ENCODE data around the gene PDE10A. TPM values are rescaled to one million over a fixed set of nuclear protein-coding genes. Genes with fewer than 3 reads are reported as not detected.

Gene PDE10A
- total and polyA plus RNA-seq, 2 experiments from 2014 or later = 2.0 to 7.2 TPM

DNA sequence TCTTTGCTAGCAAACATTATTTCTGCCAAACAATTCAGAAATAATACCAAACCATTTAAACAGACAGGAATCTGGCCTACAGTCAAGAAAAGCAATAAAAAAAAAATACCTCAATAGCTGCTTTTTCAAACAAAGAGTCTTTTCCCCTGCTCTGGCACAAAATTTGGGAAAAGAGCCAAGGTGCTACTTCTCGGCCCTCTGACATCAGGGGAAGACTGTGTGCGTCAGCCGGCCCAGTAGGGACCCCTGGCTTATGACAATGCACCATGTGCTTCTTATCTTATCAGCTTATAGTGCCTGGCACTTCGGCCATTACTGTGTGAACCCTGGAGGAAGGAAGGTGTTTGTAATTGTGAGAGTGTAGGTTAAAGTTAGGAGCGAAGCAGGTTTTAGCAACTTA, 89.4 kb downstream of the PDE10A start:
- TF ChIP-seq, protein P1, sequence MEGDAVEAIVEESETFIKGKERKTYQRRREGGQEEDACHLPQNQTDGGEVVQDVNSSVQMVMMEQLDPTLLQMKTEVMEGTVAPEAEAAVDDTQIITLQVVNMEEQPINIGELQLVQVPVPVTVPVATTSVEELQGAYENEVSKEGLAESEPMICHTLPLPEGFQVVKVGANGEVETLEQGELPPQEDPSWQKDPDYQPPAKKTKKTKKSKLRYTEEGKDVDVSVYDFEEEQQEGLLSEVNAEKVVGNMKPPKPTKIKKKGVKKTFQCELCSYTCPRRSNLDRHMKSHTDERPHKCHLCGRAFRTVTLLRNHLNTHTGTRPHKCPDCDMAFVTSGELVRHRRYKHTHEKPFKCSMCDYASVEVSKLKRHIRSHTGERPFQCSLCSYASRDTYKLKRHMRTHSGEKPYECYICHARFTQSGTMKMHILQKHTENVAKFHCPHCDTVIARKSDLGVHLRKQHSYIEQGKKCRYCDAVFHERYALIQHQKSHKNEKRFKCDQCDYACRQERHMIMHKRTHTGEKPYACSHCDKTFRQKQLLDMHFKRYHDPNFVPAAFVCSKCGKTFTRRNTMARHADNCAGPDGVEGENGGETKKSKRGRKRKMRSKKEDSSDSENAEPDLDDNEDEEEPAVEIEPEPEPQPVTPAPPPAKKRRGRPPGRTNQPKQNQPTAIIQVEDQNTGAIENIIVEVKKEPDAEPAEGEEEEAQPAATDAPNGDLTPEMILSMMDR (IDR thresholded peaks at IDR 0.05; ENCODE audit: poor library complexity) = no peak
- TF ChIP-seq EZH2phosphoT487 (IDR thresholded peaks at IDR 0.05; ENCODE audit: low read depth, severe bottlenecking, unreplicated experiment) = no peak
- TF ChIP-seq EZH2 (IDR thresholded peaks at IDR 0.05; ENCODE audit: borderline replicate concordance) = no peak
- Histone ChIP-seq H3K36me3 (replicated peaks; ENCODE audit: insufficient read depth, low read depth) (no peaks in the 10 kb centered on the region), H3K4me2 (peak overlapping the region; percentile 23), H3K4me1 (ENCODE audit: insufficient read depth) (peaks cover 11% of the 10 kb centered on the region), H3K27ac (peak overlapping the region; percentile 59), H3K27me3 (no peaks in the 10 kb centered on the region), H4K20me1 (ENCODE audit: insufficient read depth, poor library complexity, severe bottlenecking) (no peaks in the 10 kb centered on the region), H3K9me2 (replicated peaks; ENCODE audit: insufficient read depth) (no peaks in the 10 kb centered on the region), H3K79me2 (no peaks in the 10 kb centered on the region), H3K4me3 (no peak overlapping the region), H3K9me3 (ENCODE audit: low read depth) (no peaks in the 10 kb centered on the region), H2AFZ (no peak overlapping the region)
- WGBS (ENCODE audit: low lambda C conversion rate, missing lambda C conversion rate) = 17% methylated on average over 5 of the region's 5 CpGs
- peak; percentile 56 for DNase-seq (ENCODE audit: low spot score)

DNA sequence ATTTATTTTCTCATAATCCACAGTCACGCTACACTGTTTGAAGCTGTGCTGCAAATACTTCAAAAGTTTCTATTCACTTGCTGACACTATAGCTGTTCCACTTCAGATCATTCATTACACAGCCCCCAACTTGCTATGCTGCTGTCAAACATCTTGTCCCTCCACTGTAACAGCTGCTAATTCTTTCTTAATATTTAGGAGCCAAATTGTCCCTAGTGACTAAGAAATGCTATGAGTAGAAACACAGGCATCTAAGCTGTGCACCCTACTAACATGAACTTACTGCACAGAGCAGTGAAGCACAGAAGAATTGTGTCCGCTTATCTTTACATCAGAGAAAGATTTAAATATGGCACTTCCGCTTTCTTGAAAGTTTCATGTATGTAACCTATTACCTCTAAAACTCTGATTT, 91.3 kb downstream of the PDE10A start:
- Histone ChIP-seq H3K27ac (peak overlapping the region; percentile 57), H3K4me2 (no peak overlapping the region), H3K9me2 (replicated peaks; ENCODE audit: insufficient read depth) (no peaks in the 10 kb centered on the region), H2AFZ (no peak overlapping the region), H3K79me2 (no peaks in the 10 kb centered on the region), H3K36me3 (replicated peaks; ENCODE audit: insufficient read depth, low read depth) (no peaks in the 10 kb centered on the region), H3K4me3 (no peak overlapping the region), H3K4me1 (ENCODE audit: insufficient read depth) (peaks cover 11% of the 10 kb centered on the region), H3K9me3 (ENCODE audit: low read depth) (no peaks in the 10 kb centered on the region), H4K20me1 (ENCODE audit: insufficient read depth, poor library complexity, severe bottlenecking) (no peaks in the 10 kb centered on the region), H3K27me3 (no peaks in the 10 kb centered on the region)
- WGBS (ENCODE audit: low lambda C conversion rate, missing lambda C conversion rate) = 90% methylated on average over 3 of the region's 3 CpGs
- DNase-seq (ENCODE audit: low spot score) = no peak
- TF ChIP-seq EZH2 (IDR thresholded peaks at IDR 0.05; ENCODE audit: borderline replicate concordance) (no peak), EZH2phosphoT487 (IDR thresholded peaks at IDR 0.05; ENCODE audit: low read depth, severe bottlenecking, unreplicated experiment) (no peak)
- TF ChIP-seq, protein P1 (IDR thresholded peaks at IDR 0.05; ENCODE audit: poor library complexity) = no peak

DNA sequence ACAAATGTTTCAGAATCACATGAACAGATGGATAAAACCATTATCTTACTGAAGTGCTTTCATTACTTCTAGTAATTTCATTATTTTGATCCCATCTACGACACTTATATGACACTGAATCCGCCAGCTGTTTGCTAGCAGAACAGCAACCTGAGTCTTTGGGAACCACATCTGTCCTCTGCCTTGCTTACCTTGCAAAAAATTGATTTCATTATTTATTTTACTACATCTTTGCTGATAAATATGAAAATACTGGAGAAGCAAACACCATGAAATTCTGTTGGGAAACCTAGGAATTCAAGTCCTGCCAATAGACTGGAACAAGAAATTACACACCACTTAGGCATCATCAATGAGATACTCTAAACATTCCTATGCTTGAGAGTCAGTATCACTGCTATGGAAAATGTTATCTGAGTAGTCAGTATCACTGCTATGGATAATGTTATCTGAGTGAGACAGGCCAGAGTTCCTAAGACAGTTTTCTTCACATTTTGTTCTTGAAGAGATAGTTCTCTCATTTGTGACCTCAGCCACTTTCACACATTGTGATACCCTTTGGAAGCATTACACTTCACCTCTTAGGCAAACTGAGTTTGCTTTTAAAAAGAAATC, 91.9 kb downstream of the PDE10A start:
- H3K36me3 ChIP-seq (replicated peaks; ENCODE audit: insufficient read depth, low read depth) = no peaks in the 10 kb centered on the region
- no peaks in the 10 kb centered on the region for H3K9me2 ChIP-seq (replicated peaks; ENCODE audit: insufficient read depth)
- peaks cover 11% of the 10 kb centered on the region for H3K4me1 ChIP-seq (ENCODE audit: insufficient read depth)
- no peak for DNase-seq (ENCODE audit: low spot score)
- no peaks in the 10 kb centered on the region for H4K20me1 ChIP-seq (ENCODE audit: insufficient read depth, poor library complexity, severe bottlenecking)
- no peaks in the 10 kb centered on the region for H3K27me3 ChIP-seq
- no peak overlapping the region for H3K4me2 ChIP-seq
- no peaks in the 10 kb centered on the region for H3K79me2 ChIP-seq
- TF ChIP-seq, protein P1 (IDR thresholded peaks at IDR 0.05; ENCODE audit: poor library complexity) = no peak
- TF ChIP-seq EZH2 (IDR thresholded peaks at IDR 0.05; ENCODE audit: borderline replicate concordance) = no peak
- TF ChIP-seq EZH2phosphoT487 (IDR thresholded peaks at IDR 0.05; ENCODE audit: low read depth, severe bottlenecking, unreplicated experiment) = no peak
- H2AFZ ChIP-seq = no peak overlapping the region
- no peaks in the 10 kb centered on the region for H3K9me3 ChIP-seq (ENCODE audit: low read depth)
- peak overlapping the region; percentile 57 for H3K27ac ChIP-seq
- 88% methylated on average over 2 of the region's 2 CpGs for WGBS (ENCODE audit: low lambda C conversion rate, missing lambda C conversion rate)
- no peak overlapping the region for H3K4me3 ChIP-seq
